ENCODE data around the gene SUCLG2. TPM values are rescaled to one million over a fixed set of nuclear protein-coding genes. Genes with fewer than 3 reads are reported as not detected.
A peak's percentile ranks its signal among the peaks of the same experiment; 100 is the strongest.

Gene SUCLG2
- total and polyA plus RNA-seq, 7 donors = 63.7 to 102 (median 90.5) TPM

- 96 to 97% (median 96%) methylated on average over 4 of the region's 4 CpGs for WGBS, 3 donors
- H3K9me3 ChIP-seq = no peaks in the 10 kb centered on the region
- no peaks in the 10 kb centered on the region for H3K27me3 ChIP-seq (ENCODE audit: insufficient read depth in 3 of 3, low read length in 2 of 3)
- TF ChIP-seq CTCF (IDR thresholded peaks at IDR 0.05) = no peak
- peaks cover 0 to 4% of the 10 kb centered on the region in 2 donors for H3K36me3 ChIP-seq (ENCODE audit: insufficient read depth in 1 of 2, low read depth in 1 of 2)
- H3K4me3 ChIP-seq = no peak overlapping the region
- H3K4me1 ChIP-seq = no peaks in the 10 kb centered on the region
- DNase-seq (no peak), ATAC-seq (no peak)
- intact Hi-C loops (cut with DNase I) = no loop called here
- no peak overlapping the region for H3K27ac ChIP-seq
Observed at GRCh38 chr3:67468511-67468910, 185.9 kb downstream of the SUCLG2 start.

- peaks cover 0 to 4% of the 10 kb centered on the region in 2 donors for H3K36me3 ChIP-seq (ENCODE audit: insufficient read depth in 1 of 2, low read depth in 1 of 2)
- H3K9me3 ChIP-seq = no peaks in the 10 kb centered on the region
- no peak overlapping the region for H3K27ac ChIP-seq
- no peak overlapping the region for H3K4me3 ChIP-seq
- ATAC-seq (no peak), DNase-seq (no peak)
- no peaks in the 10 kb centered on the region for H3K27me3 ChIP-seq (ENCODE audit: insufficient read depth in 3 of 3, low read length in 2 of 3)
- 29 to 64% (median 53%) methylated on average over 2 of the region's 2 CpGs for WGBS, 3 donors
- intact Hi-C loops (cut with DNase I) = no loop called here
- no peaks in the 10 kb centered on the region for H3K4me1 ChIP-seq
- TF ChIP-seq CTCF (IDR thresholded peaks at IDR 0.05) = no peak
Observed at GRCh38 chr3:67463656-67464055, 190.8 kb downstream of the SUCLG2 start.

GRCh38 chr3:67462187-67462586 lies 192.2 kb downstream of the SUCLG2 start:
- Histone ChIP-seq H3K36me3 (ENCODE audit: insufficient read depth in 1 of 2, low read depth in 1 of 2) (no peaks in the 10 kb centered on the region), H3K4me1 (no peaks in the 10 kb centered on the region), H3K9me3 (no peaks in the 10 kb centered on the region), H3K4me3 (no peak overlapping the region), H3K27ac (no peak overlapping the region), H3K27me3 (ENCODE audit: insufficient read depth in 3 of 3, low read length in 2 of 3) (no peaks in the 10 kb centered on the region)
- ATAC-seq (no peak), DNase-seq (no peak)
- intact Hi-C loops (cut with DNase I) = no loop called here
- TF ChIP-seq CTCF (IDR thresholded peaks at IDR 0.05) = no peak
- 83 to 88% (median 86%) methylated on average over 5 of the region's 5 CpGs for WGBS, 3 donors

- peak in 1 of 2 donors; percentile 49 for DNase-seq
Observed at GRCh38 chr3:67461667-67462142, 192.7 kb downstream of the SUCLG2 start.

More at GRCh38 chr3:67461667-67462142, 192.7 kb downstream of the SUCLG2 start:
- no peaks in the 10 kb centered on the region for H3K27me3 ChIP-seq (ENCODE audit: insufficient read depth in 3 of 3, low read length in 2 of 3)
- TF ChIP-seq CTCF (IDR thresholded peaks at IDR 0.05) = no peak
- no peaks in the 10 kb centered on the region for H3K36me3 ChIP-seq (ENCODE audit: insufficient read depth in 1 of 2, low read depth in 1 of 2)
- no peak overlapping the region for H3K4me3 ChIP-seq
- ATAC-seq = no peak
- intact Hi-C loops (cut with DNase I) = no loop called here
- no peaks in the 10 kb centered on the region for H3K9me3 ChIP-seq
- H3K27ac ChIP-seq = no peak overlapping the region
- 55 to 60% (median 60%) methylated on average over 3 of the region's 3 CpGs for WGBS, 3 donors
- H3K4me1 ChIP-seq = no peaks in the 10 kb centered on the region

All from psoas muscle (tissue), 8 donors.